Keratinocyte (primary cell): ENCODE measurements around the gene MAGI1.

Source experiments
- EZH2 ChIP-seq: IDR thresholded peaks from one replicate; pipeline ENCODE4 v1.6.1; 2012; ENCODE audit warnings: inconsistent platforms, mild to moderate bottlenecking, low read length, moderate library complexity
- TF ChIP-seq, protein P1 (sequence below), 3 experiments: IDR thresholded peaks in 1 of 3; conservative IDR thresholded peaks in 1 of 3; optimal IDR thresholded peaks in 1 of 3; 2 replicates in 2 of 3; 3 replicates in 1 of 3; pipeline versions ENCODE3 to v1.5.1; 2011; ENCODE audit warnings: low read length in 3 of 3, mild to moderate bottlenecking in 3 of 3, moderate library complexity in 2 of 3, control low read depth in 1 of 3, inconsistent platforms in 1 of 3; ENCODE audit not compliant: insufficient read depth in 2 of 3; ENCODE audit errors: extremely low read depth in 1 of 3

DNA sequence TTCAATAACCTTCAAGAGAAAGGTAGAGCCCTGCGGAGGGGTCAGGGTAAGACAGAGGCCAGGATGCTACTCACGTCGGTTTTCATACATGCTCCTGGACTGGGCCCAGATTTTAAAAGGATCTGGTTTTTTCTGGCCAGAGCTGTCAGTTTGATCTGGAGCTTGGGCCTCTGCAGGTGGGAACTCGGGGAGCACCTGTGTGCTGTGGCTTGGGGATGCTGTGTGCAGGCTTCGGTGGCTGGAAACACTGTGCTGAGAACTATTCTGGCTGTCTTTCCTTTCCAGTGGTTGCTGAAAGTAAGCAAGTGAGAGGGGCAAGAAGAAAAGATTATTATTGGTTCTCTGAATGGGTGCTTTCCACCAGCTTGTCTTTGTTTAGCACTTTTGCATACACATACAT, 647.6 kb downstream of the MAGI1 start:
- TF ChIP-seq, protein P1, sequence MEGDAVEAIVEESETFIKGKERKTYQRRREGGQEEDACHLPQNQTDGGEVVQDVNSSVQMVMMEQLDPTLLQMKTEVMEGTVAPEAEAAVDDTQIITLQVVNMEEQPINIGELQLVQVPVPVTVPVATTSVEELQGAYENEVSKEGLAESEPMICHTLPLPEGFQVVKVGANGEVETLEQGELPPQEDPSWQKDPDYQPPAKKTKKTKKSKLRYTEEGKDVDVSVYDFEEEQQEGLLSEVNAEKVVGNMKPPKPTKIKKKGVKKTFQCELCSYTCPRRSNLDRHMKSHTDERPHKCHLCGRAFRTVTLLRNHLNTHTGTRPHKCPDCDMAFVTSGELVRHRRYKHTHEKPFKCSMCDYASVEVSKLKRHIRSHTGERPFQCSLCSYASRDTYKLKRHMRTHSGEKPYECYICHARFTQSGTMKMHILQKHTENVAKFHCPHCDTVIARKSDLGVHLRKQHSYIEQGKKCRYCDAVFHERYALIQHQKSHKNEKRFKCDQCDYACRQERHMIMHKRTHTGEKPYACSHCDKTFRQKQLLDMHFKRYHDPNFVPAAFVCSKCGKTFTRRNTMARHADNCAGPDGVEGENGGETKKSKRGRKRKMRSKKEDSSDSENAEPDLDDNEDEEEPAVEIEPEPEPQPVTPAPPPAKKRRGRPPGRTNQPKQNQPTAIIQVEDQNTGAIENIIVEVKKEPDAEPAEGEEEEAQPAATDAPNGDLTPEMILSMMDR (optimal IDR thresholded peaks at IDR 0.05 in 1 of 3, IDR thresholded peaks at IDR 0.05 in 1 of 3, conservative IDR thresholded peaks at IDR 0.05 in 1 of 3; ENCODE audit: extremely low read depth in 1 of 3, insufficient read depth in 2 of 3, low read length in 3 of 3), result no peak
- TF ChIP-seq EZH2, result no peak
